Measurements from ENCODE around the gene TASOR2.

The TASOR2 gene

DNA sequence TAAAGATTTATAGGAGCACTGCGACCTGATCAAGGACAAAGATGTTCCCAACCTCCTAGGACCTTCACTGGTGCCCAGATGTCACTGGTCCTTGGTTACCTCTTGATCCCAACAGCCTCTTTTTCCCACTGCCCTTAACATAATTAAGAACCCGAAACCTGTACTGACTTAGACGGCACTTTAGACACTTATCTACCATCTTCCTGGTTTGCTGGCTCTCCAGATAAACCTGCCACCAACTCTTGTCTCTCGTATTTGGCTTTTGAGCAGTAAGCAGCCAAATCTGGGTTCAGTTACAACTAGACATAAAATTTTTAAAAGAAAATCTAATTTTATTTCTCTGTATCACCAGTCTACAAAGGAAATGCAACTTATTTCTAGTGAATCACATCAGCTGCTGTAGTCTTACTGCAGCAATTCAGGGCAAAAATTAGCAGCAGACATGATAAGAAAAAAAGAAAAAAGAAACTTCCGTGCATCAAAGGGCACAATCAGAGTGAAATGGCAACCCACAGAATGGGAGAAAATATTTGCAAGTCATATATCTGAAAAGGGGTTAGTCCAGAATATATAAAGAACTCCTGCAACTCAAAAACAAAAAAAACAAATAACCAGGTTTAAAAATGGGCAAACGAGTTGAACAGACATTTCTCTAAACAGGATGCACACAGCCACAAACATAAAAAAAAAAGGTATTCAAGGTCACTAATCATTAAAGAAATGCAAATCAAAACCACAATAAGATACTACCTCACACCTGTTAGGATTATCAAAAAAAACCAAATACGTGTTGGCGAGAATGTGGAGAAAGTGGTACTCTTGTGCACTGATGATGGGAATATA is 27.7 kb upstream of the TASOR2 start:
- DNase-seq = no peak

DNA sequence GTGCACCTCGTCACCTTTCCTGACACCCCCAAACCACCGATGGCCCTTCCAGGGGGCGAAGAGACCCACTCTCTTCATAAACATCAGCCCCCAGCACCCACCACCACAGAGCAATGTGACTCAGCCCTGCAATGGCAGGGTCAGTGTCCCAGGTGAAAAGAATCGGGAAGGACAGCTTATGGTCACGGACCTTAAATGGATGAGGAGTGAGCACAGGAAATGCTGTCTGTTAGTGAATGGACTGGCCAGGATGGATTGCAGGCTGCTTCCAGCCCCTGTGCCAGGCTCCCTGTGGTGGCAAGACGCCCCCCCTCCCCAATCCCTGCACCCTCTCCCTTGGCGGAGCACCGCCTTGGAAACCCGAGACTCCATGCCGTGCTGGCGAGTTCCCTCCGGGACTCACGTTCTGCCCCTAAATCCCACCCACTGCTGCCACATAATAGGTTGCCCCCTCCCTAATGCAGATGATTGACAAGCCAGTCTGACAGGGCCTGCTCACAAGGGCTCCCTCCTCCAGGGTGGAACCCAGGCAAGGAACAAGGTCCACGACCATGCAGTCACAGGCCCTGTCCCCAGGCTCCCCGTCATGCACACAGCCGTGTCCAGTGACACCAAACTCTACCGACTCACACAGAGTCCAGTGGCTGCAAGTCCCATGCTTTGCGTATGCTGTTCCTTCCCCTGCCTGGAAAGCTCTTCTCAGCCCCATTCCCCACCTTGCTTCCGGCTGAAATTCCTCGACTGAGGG is 25.6 kb upstream of the TASOR2 start:
- no peak for DNase-seq

DNA sequence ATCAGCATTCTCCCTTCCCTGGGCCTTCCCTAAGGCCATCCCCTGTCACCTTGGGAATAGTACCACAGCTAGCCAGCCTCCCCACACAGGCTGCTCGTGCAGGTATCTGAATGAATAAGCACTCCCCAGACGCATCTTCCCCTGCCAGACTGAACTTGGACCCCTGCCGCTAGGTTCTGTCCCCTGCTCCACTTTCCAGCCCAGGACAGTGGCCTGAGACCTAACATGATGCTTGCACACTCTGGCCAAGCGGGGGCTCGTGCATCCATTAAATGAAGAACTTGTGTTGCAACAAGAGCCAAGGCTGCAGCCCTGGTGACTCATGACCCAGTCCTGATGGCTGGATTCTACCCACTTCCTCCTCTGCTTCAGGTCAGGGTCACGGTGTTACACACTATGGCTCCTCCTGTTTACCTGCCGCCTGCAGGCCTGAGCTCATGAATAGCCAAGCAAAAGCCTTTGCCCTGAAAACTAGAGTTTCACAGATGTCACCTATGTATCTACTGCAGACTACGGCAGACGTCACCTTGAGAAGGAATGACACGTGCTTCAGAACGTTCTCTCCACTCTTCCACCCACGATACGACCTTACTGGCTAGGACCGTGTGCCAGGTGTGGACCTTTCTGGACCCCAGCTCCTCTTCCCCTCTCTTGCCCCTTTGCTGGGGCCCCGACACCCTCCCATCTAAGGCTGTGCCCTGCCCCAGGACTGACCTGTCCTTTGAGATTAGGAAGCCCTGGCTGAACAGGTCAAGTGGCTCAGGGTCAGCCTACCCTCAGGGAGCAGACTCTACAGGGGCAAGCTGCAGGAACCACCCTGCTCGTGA is 24.7 kb upstream of the TASOR2 start:
- DNase-seq = no peak

DNA sequence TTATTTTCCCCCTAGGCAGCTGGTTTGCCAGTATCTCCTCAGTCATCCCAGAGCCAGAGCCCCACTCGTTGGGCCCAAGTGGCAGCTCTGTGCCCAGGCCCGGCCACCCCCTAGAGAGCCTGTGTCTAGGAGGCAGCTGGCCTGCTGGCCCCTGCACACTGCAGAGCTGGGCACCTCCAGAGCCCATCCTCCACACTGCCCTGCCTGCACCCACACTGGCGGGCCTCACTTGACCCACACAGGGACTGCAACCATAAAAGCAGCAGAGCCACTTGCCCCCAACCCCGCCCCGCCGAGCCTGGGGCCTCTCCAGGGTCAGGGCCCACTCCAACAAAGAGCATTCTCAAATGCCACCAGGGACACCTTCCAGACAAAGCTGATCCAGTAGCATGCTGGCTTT is 23.6 kb upstream of the TASOR2 start:
- DNase-seq = no peak

DNA sequence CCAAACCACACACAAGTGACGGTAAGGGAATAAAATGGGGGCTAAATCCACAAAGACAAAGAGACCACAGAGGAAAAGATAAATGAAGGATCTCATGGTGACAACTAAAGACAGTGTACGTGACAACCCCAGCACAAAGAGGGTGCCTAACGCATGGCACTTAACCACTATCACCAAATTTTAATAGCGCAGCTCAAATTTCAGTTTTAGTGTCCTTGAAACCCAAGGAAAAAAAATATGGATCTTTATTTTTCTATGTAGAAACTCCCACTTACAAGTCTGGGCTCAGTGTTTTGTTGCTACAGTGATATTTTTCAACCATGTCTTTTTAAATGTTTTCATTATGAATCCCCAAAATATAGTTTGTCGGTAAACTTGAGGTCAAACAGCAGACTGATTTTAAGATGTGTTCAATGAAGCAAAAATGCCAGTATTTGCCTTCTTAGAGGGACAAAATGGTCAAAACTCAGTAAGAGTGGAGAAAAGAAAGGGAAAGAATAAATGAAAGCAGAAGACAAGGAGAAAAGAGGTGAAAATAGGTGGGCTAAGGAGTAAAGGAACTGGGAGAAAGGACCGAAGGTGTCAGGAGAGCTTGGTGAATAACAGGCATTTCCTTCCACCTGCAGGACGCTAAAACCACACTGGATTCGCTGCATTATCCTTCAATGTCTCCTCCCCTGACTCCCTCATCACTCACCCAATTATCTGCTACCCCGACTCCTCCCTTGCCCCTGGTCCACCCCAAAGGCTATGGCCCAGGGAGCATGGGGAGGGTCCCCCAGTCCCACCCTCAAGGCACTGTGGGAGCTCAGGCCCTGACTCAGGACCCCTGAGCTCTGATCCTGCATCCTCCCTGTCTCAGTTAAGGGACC is 21.7 kb upstream of the TASOR2 start:
- no peak for DNase-seq

DNA sequence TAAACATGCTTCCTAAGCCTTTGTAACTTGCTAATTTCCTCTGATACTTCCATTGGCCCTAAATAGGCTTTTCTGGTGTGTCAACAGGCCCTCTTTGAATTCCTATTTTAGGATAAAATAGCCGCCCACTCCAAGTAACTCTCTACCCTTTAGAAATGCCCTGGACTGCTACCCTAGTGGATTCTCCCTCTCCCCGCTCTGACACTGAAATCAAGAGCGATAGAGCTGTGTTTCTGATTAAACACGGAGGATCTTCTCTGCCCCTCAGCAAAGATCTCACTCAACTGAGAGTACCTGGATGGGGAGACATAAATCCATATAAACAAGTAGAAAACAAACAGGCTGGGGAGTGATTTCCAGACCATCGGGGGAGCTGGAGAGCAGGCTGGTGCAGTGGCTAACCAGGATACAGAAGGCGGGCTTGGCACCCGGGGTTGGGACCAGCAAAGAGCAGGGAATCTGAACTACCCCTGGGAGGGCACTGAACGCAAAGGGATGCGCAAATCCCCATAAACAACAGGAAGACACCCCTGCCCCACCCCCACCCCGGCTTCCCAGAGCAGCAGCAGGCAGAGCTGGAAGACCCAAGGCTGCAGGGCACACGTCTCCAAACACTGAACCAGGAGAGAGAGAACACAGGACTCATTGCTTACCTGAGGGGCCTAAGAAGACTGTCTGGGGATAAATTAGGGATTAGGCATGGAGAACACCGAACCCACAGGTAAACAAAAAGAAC is 20.8 kb upstream of the TASOR2 start:
- no peak for DNase-seq

DNA sequence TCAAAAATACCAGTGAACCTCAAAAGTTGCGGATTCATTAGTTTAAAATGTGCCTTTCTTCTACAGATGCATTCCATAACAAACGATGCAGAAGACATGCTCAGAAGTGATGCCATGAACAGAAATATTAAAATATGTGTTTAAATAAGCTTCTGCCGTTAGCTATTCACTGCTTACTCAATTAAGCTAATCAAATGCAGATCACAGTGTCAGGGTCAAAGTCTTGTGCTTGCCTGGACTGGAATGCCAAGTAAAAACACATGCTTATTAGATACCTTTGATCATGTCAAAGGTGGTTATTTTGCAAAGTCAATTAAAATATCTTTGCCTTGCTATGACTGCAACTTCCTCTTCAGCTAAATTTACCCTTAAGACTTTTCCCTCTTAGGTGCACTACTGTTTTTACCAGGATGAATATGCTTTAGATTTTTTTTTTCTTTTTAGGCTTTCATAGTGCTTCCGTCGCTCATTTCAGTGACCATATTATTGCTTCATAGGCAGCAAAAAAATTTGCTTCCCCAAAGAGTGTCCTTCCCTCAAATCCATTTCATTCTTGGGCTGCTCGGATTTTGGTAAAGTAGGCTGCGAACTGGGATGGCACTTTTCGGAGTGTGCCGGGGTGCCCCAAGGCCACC is 19.1 kb upstream of the TASOR2 start:
- DNase-seq = no peak

DNA sequence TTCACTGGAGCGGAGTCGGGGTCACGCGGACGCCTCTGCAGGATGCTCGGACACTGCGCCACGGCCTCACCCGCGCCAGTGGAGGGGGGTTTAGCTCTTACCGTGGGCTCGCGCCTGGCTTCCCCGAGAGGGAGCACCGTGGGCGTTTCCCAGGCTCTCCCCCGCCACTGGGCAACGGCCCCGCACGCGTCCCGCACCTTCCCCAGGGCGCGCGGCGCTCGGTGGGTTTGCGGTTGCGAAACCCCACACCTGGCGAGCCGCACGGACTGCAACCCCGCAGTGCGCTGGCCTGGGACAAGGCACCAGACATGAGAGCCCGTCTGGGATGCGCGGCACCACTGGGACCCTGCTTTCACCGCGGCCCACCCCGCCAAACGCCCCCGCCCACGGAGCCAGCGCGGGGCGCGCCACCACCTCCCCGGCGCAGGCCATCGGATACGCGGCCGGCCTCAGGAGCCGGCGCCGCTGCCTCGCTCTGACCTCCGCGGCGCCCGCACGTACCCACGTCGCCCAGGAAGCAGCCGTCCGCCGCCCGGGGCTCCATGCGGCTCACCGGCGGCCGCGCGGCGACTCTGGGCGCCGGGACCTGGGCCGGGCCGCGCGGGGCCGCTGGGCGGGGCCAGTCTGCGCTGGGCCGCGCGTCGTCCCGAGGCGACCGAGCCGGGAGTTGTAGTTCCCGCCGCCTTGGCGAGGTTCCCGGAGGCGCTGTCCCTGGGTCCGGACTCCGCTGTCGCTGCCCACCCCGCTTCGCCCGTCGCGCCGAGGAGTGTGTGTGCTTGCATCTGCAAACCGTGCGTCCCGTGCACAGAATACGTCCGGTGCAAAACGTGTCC is 18.4 kb upstream of the TASOR2 start, which contains the start of gene ASB13:
Gene ASB13 (minus strand): TSS at position 588 of the 833 bp plus-strand sequence. CDS start 44 bp downstream, at position 544.
- DNase-seq = peak; percentile 46 to 65

DNA sequence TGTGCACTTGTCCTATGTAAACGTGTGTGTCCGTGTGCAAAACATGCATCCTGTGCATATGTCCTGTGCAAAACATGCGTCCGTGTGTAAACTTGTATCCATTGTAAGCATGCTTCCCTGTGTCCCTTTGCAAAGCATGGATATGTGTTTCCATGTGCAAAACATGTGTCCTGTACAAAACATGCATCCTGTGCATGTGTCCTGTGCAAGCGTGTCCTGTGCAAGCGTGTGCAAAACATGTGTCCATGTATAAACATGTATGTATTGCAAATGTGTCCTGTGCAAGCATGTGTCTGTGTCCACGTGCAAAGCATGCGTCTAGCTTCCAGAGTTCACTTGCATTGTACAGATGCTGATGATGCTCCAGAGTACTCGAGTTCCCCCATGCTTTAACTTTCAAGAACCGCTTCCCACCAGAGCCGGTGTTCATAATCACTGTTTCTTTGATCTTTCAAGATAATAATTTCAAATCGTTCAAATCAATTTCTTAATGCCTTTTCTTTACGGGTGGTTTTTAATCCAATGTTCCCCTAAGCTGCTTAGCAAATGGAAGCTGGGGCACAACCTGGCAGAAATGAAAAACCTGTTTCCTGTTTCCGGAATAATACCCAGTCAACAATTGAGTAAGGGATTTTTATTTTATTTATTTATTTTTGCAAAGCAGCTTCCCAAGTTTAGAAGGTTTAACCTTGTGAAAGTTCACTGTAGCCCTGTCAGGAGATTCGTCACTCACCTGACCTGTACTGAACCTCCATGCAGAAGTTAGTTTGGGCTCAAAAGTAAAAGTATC is 17.6 kb upstream of the TASOR2 start:
- DNase-seq = no peak

DNA sequence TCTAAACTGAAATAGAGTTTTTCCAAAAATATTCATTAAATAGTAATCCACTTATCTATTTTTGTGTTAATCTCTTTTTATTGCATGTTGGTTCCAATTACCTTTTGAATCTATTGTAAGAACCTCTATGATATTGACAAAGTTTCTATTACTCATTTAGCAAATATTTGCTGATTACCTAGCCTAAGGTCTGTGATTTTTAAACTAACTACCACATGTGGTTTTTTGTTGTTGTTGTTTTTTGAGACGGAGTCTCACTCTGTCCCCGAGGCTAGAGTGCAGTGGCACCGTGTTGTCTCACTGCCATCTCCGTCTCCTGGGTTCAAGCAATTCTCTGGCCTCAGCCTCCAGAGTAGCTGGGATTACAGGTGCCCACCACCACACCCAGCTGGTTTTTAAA is 16.2 kb upstream of the TASOR2 start:
- DNase-seq = no peak

DNA sequence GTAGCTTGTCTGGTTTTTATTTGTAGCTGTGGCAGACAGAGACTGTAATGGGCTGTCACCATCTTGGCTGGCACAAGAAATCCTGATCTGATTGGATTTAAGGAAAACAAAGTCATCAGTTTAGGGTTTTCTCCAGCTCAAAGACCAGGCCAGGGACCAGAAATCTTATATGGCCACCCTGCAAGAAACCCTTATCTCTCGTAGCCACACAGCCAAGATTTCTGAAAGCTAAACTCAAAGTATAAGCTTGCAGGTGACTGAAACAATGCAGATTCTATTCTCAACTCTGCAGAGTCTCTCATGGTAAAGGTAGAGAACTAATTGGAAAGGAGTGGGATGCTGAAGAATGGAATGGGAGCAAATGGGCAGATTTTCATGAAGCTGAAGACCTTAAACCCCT is 15.0 kb upstream of the TASOR2 start:
- no peak for DNase-seq

DNA sequence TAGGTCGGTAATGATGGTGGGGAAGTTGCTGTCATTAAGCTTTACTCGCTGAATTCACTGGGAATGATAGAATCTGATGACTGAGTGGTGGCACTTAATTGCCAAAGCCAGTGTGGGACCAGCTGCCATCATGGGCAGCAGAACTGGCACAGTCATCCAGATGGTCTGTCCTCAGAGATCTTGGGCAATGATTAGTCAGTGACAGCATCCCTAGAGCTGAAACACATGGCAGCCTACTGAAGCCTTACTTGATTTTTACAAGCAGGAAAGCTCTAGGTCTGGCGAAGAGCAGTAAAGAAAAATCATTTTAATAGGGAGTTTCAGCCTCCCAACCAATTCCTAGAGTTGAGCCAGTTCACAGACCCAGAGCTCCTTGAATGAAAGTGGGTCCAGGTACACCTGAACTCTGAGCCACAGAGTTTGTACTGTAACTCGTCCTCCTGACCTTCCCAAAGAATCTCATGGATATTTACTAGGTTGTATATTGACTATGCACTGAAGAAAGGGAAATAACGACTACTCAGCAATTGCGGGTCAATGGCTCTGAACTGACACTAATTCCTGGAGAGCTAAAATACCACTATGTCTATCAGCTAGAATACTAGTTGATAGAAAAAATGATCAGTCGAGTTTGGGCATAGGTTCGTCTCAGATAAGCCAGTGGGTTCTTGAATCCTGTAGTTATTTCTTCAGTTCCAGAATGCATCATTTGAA is 13.8 kb upstream of the TASOR2 start:
- DNase-seq = no peak

DNA sequence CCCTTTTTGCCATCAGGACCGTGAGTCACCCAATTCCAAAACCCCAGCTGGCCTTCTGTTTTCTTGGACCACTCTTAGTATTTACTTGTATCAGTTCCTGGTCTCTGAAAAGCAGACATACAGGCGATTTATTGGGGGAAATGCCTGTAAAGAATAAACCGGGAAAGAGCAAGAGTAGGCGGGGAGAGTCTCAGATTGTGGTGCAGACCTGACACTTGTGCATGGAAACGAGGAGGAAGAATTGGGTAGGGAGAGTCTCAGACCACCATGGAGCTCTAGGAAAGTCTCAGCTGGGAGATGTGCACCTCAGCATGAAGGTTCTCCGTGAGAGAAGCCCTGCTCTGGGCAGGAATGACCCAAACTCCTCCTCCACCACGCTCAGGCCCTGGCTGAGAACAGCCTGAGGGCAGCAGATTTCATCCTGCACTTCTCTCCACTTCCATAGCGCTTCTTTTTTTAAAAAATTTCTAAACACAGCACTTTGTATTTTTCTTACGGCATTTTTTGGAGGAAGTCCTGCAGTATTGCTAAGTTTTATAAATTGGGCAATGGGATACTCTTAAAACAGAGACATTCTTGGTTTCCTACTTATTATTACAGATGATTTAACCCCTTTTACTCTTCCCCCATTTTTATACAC is 6.1 kb upstream of the TASOR2 start:
- DNase-seq = no peak

DNA sequence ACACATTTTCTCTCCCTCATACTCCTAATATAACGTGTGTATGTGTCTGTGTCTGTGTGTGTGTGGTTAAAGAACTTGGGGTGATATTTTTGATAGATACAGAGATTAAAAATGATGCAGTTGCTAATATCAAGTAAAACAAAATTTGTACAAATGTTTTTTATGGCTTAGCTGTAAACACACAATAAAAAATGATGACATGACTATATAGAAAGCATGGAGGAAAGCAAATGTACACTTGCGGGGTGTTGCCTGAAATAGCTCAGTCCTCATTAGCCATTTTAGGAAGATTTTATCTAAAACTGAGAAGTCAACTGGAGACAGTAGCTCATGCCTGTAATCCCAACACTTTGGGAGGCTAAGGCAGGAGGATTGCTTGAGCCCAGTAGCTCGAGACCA is 5.6 kb upstream of the TASOR2 start:
- DNase-seq = no peak

DNA sequence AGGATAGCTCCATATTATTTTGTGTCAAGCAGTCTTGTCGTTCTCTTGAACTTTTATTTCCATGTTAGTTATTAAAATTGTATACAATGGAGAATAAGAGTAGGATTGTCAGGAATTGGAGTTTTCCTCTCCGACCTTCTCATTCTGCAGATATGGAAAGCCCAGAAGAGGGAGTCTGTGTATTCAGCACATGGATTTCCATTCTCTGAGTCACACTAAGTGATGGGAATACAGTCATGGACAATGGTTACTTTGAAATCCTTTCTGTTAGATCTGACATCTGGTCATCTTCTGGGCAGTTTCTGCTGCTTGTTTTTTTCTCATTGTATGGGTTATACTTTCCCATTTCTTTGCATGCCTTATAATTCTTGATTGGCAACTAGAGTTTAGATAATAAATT is 5.0 kb upstream of the TASOR2 start:
- DNase-seq = no peak

DNA sequence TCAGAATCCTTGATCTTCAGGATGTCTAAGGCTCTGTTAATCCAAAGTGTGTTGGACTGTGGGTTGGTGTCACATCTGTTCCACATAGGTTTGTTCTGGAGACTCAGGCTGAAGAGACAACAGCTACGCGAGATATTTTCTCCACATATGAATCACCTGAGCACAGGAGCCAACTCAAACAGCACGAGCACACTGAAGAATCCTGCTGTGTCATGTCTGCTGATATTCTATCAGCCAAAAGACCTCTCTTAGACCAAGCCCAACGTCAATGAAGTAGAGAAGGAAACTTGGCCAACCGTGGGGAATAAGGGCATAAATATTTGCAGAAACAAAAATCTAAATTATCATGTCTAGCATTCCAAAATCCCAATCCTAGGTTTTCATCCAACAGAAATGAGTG is 2.7 kb upstream of the TASOR2 start:
- DNase-seq = no peak

DNA sequence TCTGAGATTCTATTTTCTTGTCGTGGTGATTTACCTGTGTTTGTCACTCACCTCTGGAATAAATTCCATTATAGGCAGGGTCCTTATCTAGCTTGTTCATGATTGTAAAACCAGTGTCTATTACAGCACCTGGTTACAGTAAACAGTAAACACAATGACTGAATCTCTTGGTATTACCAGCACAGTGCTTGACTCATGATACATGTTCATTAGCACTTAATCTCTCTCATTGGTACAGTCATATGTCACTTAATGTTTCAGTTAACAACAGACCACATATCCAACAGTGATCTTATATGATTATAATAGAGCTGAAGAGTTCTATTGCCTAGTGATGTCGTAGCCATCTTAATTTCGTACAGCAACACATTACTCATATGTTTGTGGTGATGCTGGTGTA is 1.6 kb upstream of the TASOR2 start:
- no peak for DNase-seq

Measured in stimulated activated CD4-positive, alpha-beta T cell treated with anti-CD3 and anti-CD28 coated beads, Interleukin-2, amount 100 ng/mL, for 24 hours (primary cell).